ENCODE results near the gene HIVEP3. TPM values are rescaled to one million over a fixed set of nuclear protein-coding genes. Genes with fewer than 3 reads are reported as not detected.

Gene HIVEP3
- total RNA-seq, 3 donors from 2014 or later, result 4.9 to 6.5 (median 6.1) TPM

GRCh38 chr1:41691424-41691823 lies 227.3 kb downstream of the HIVEP3 start:
- intact Hi-C loops (cut with DNase I, micrococcal nuclease), result no loop called here
- Histone ChIP-seq H3K9me3 (no peaks in the 10 kb centered on the region), H3K4me1 (ENCODE audit: low read depth) (no peaks in the 10 kb centered on the region), H3K36me3 (ENCODE audit: low read depth) (no peaks in the 10 kb centered on the region), H3K4me3 (no peak overlapping the region)
- TF ChIP-seq, protein P1, sequence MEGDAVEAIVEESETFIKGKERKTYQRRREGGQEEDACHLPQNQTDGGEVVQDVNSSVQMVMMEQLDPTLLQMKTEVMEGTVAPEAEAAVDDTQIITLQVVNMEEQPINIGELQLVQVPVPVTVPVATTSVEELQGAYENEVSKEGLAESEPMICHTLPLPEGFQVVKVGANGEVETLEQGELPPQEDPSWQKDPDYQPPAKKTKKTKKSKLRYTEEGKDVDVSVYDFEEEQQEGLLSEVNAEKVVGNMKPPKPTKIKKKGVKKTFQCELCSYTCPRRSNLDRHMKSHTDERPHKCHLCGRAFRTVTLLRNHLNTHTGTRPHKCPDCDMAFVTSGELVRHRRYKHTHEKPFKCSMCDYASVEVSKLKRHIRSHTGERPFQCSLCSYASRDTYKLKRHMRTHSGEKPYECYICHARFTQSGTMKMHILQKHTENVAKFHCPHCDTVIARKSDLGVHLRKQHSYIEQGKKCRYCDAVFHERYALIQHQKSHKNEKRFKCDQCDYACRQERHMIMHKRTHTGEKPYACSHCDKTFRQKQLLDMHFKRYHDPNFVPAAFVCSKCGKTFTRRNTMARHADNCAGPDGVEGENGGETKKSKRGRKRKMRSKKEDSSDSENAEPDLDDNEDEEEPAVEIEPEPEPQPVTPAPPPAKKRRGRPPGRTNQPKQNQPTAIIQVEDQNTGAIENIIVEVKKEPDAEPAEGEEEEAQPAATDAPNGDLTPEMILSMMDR (IDR thresholded peaks at IDR 0.05), result no peak
- DNase-seq, result no peak
- no peak for ATAC-seq

GRCh38 chr1:41690331-41690730 lies 228.4 kb downstream of the HIVEP3 start:
- TF ChIP-seq, protein P1 (IDR thresholded peaks at IDR 0.05), result no peak
- H3K4me1 ChIP-seq (ENCODE audit: low read depth), result no peaks in the 10 kb centered on the region
- H3K36me3 ChIP-seq (ENCODE audit: low read depth), result no peaks in the 10 kb centered on the region
- ATAC-seq (no peak), DNase-seq (no peak)
- H3K9me3 ChIP-seq, result no peaks in the 10 kb centered on the region
- intact Hi-C loops (cut with DNase I, micrococcal nuclease), result no loop called here
- no peak overlapping the region for H3K4me3 ChIP-seq

DNA sequence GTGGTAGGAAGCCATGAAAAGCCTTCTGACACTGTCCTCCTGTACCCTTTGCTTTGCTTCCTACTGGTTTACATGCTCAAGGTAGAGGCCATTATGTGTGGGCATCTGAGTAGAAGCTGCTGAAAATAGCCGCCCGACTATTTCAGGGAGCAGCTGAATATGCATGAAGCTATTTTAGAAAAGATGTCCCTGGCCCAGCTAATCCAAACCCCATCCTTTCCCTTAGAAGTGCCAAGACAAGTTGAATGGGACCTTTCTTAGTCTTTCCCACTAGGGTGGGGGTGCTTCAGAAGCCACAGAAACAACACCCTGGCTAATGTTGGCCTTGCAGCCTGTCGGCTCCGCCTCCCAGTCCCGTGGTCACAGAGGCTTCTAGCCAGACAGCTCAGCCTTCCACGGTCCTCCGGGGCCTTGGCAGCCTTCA lies 229.2 kb downstream of the HIVEP3 start:
- TF ChIP-seq, protein P1 (IDR thresholded peaks at IDR 0.05), result no peak
- DNase-seq (no peak), ATAC-seq (no peak)
- Histone ChIP-seq H3K4me1 (ENCODE audit: low read depth) (no peaks in the 10 kb centered on the region), H3K9me3 (no peaks in the 10 kb centered on the region), H3K4me3 (no peak overlapping the region), H3K36me3 (ENCODE audit: low read depth) (no peaks in the 10 kb centered on the region)
- intact Hi-C loops (cut with DNase I, micrococcal nuclease), result no loop called here

- Histone ChIP-seq H3K4me1 (ENCODE audit: low read depth) (no peaks in the 10 kb centered on the region), H3K36me3 (ENCODE audit: low read depth) (no peaks in the 10 kb centered on the region), H3K9me3 (no peaks in the 10 kb centered on the region), H3K4me3 (no peak overlapping the region)
- ATAC-seq (no peak), DNase-seq (no peak)
- TF ChIP-seq, protein P1 (IDR thresholded peaks at IDR 0.05), result no peak
- intact Hi-C loops (cut with DNase I, micrococcal nuclease), result no loop called here
Measured at GRCh38 chr1:41689139-41689538, 229.6 kb downstream of the HIVEP3 start.

DNA sequence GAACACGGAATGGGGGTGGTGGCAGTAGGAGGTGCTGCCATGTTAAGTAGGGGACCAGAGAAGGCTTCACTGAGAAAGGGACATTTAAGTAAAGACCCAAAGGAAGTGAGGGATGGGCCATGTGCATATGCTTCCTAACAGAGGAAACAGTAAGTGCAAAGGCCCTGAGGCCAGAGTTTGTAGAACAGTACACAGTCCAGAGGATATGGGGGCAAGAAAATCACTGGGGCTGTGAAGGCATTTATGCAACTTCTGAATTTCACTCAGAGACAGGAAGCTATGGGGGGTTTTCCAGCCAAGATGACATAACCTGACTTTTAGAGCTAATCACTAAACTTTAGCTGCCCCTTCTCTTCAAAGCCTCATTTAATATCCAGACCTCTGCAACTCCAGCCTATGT lies 231.7 kb downstream of the HIVEP3 start:
- TF ChIP-seq, protein P1 (IDR thresholded peaks at IDR 0.05), result no peak
- ATAC-seq (no peak), DNase-seq (no peak)
- no peaks in the 10 kb centered on the region for H3K4me1 ChIP-seq (ENCODE audit: low read depth)
- H3K4me3 ChIP-seq, result no peak overlapping the region
- H3K36me3 ChIP-seq (ENCODE audit: low read depth), result no peaks in the 10 kb centered on the region
- no peaks in the 10 kb centered on the region for H3K9me3 ChIP-seq
- intact Hi-C loops (cut with DNase I, micrococcal nuclease), result no loop called here

Measured in mucosa of descending colon (tissue), 3 donors.